ENCODE results near the gene AFF1.

AFF1 gene

DNA sequence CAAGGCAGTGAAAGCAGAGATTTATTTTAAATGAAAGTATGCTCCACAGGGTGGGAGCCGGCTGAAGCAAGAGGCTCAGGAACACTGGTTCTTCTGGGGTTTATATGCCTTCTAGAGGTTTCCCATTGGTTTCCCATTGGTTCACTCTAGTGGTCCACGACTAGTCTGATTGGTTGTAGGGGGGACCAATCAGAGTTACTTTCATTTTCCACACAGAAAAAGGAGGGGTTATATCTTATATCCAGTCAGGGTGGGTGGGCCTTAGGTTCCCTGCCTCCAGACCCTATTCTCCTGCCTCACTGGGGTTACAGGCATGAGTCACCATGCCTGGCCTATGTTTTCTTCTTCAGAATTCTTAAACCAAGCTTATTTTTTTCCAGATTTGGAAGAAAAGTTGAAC is 184.0 kb downstream of the AFF1 start:
- no peak overlapping the region for H3K4me2 ChIP-seq (ENCODE audit: low read depth, low read length, poor library complexity, severe bottlenecking)
- H4K20me1 ChIP-seq (ENCODE audit: low read depth, low read length): no peaks in the 10 kb centered on the region
- no peaks in the 10 kb centered on the region for H3K27me3 ChIP-seq (ENCODE audit: low read length)
- H3K9me2 ChIP-seq (replicated peaks; ENCODE audit: insufficient read depth, low read length): no peaks in the 10 kb centered on the region
- H2AFZ ChIP-seq (ENCODE audit: low read depth, low read length, severe bottlenecking): no peak overlapping the region
- no peaks in the 10 kb centered on the region for H3K36me3 ChIP-seq (ENCODE audit: low read length)
- H3K9me3 ChIP-seq (ENCODE audit: insufficient read depth, low read length): no peaks in the 10 kb centered on the region
- no peak overlapping the region for H3K9ac ChIP-seq (ENCODE audit: low read length)
- TF ChIP-seq EZH2phosphoT487 (conservative IDR thresholded peaks at IDR 0.05; ENCODE audit: low read length) (no peak), CTCF (IDR thresholded peaks at IDR 0.05; ENCODE audit: insufficient read depth, low read length, poor library complexity, severe bottlenecking) (no peak)
- no peak overlapping the region for H3K27ac ChIP-seq (ENCODE audit: low read depth, low read length)
- H3K79me2 ChIP-seq (ENCODE audit: insufficient read depth, low read length): no peaks in the 10 kb centered on the region
- H3K4me3 ChIP-seq (ENCODE audit: insufficient read depth, low read length, poor library complexity, severe bottlenecking): no peak overlapping the region
- H3F3A ChIP-seq (ENCODE audit: insufficient read depth): no peaks in the 10 kb centered on the region

- H3F3A ChIP-seq (ENCODE audit: insufficient read depth): no peaks in the 10 kb centered on the region
- H4K20me1 ChIP-seq (ENCODE audit: low read depth, low read length): no peaks in the 10 kb centered on the region
- no peaks in the 10 kb centered on the region for H3K9me2 ChIP-seq (replicated peaks; ENCODE audit: insufficient read depth, low read length)
- H3K9me3 ChIP-seq (ENCODE audit: insufficient read depth, low read length): no peaks in the 10 kb centered on the region
- no peak overlapping the region for H3K4me2 ChIP-seq (ENCODE audit: low read depth, low read length, poor library complexity, severe bottlenecking)
- H3K27ac ChIP-seq (ENCODE audit: low read depth, low read length): no peak overlapping the region
- no peak overlapping the region for H2AFZ ChIP-seq (ENCODE audit: low read depth, low read length, severe bottlenecking)
- H3K79me2 ChIP-seq (ENCODE audit: insufficient read depth, low read length): no peaks in the 10 kb centered on the region
- no peak overlapping the region for H3K4me3 ChIP-seq (ENCODE audit: insufficient read depth, low read length, poor library complexity, severe bottlenecking)
- H3K9ac ChIP-seq (ENCODE audit: low read length): no peak overlapping the region
- no peaks in the 10 kb centered on the region for H3K27me3 ChIP-seq (ENCODE audit: low read length)
- H3K36me3 ChIP-seq (ENCODE audit: low read length): no peaks in the 10 kb centered on the region
- TF ChIP-seq CTCF (IDR thresholded peaks at IDR 0.05; ENCODE audit: insufficient read depth, low read length, poor library complexity, severe bottlenecking): no peak
- TF ChIP-seq EZH2phosphoT487 (conservative IDR thresholded peaks at IDR 0.05; ENCODE audit: low read length): no peak
Observed at GRCh38 chr4:87120010-87120409, 185.2 kb downstream of the AFF1 start.

GRCh38 chr4:87120411-87121162 is 185.8 kb downstream of the AFF1 start:
- H3K36me3 ChIP-seq (ENCODE audit: low read length): no peaks in the 10 kb centered on the region
- H3K4me2 ChIP-seq (ENCODE audit: low read depth, low read length, poor library complexity, severe bottlenecking): no peak overlapping the region
- H3K9me3 ChIP-seq (ENCODE audit: insufficient read depth, low read length): no peaks in the 10 kb centered on the region
- TF ChIP-seq CTCF (IDR thresholded peaks at IDR 0.05; ENCODE audit: insufficient read depth, low read length, poor library complexity, severe bottlenecking) (no peak), EZH2phosphoT487 (conservative IDR thresholded peaks at IDR 0.05; ENCODE audit: low read length) (no peak)
- no peak overlapping the region for H3K27ac ChIP-seq (ENCODE audit: low read depth, low read length)
- H3F3A ChIP-seq (ENCODE audit: insufficient read depth): no peaks in the 10 kb centered on the region
- no peaks in the 10 kb centered on the region for H4K20me1 ChIP-seq (ENCODE audit: low read depth, low read length)
- H3K27me3 ChIP-seq (ENCODE audit: low read length): no peaks in the 10 kb centered on the region
- H3K9me2 ChIP-seq (replicated peaks; ENCODE audit: insufficient read depth, low read length): no peaks in the 10 kb centered on the region
- no peak overlapping the region for H2AFZ ChIP-seq (ENCODE audit: low read depth, low read length, severe bottlenecking)
- no peaks in the 10 kb centered on the region for H3K79me2 ChIP-seq (ENCODE audit: insufficient read depth, low read length)
- H3K4me3 ChIP-seq (ENCODE audit: insufficient read depth, low read length, poor library complexity, severe bottlenecking): no peak overlapping the region
- no peak overlapping the region for H3K9ac ChIP-seq (ENCODE audit: low read length)
